ENCODE measurements around the gene REC8.

DNA sequence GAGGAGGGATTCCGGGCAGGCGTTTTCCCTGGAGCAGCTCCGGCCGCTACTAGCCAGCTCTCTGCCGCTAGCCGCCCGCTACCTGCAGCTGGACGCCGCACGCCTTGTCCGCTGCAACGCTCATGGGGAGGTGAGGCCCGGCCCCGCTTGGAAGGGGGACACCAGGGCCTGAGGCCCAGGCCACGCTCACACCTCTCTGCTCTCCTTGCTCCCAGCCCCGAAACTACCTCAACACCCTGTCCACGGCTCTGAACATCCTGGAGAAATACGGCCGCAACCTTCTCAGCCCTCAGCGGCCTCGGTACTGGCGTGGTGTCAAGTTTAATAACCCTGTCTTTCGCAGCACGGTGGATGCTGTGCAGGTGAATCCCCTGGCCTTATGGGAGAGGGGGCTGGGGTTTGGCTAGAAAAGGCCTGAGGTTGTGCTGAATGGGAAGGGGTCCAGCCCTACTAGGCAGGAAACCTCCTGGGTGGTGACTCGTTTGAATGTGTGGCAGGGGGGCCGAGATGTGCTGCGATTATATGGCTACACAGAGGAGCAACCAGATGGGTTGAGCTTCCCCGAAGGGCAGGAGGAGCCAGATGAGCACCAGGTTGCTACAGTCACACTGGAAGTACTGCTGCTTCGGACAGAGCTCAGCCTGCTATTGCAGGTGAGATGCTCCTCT is 24.0 kb upstream of the REC8 start:
- TF ChIP-seq POLR2A (IDR thresholded peaks at IDR 0.05): no peak
- TF ChIP-seq, protein P1, sequence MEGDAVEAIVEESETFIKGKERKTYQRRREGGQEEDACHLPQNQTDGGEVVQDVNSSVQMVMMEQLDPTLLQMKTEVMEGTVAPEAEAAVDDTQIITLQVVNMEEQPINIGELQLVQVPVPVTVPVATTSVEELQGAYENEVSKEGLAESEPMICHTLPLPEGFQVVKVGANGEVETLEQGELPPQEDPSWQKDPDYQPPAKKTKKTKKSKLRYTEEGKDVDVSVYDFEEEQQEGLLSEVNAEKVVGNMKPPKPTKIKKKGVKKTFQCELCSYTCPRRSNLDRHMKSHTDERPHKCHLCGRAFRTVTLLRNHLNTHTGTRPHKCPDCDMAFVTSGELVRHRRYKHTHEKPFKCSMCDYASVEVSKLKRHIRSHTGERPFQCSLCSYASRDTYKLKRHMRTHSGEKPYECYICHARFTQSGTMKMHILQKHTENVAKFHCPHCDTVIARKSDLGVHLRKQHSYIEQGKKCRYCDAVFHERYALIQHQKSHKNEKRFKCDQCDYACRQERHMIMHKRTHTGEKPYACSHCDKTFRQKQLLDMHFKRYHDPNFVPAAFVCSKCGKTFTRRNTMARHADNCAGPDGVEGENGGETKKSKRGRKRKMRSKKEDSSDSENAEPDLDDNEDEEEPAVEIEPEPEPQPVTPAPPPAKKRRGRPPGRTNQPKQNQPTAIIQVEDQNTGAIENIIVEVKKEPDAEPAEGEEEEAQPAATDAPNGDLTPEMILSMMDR (IDR thresholded peaks at IDR 0.05): no peak

Measured in tibial nerve (tissue), 3 donors.